K562 (cell line): Measurements from ENCODE around the gene MRTFB. TPM values are rescaled to one million over a fixed set of nuclear protein-coding genes. Genes with fewer than 3 reads are reported as not detected.

Experiments used
- ATAC-seq: fragments of 200-7000 bp; cut with Tn5 transposase; 3 replicates; pipeline ENCODE4 v1.9.1; 2020; ENCODE audit warnings: moderate library complexity
- BruUV-seq: library from RNA; stranded (reverse); fragments of 400-500 nt; replicated peaks from 2 replicates; lab custom pipeline; 2021; lab: Mats Ljungman, UMichigan
- CTCF ChIA-PET: fragments of 300-600 bp; formaldehyde crosslinking; extraction: SDS; loops from one replicate; lab custom pipeline; 2021; ENCODE audit warnings: low intra/inter-chr PET ratio; lab: Yijun Ruan, JAX
- POLR2A ChIA-PET: fragments of 300-600, 350-650 bp; sonication (Branson Sonifier 250); formaldehyde crosslinking; extraction: SDS; loops from one replicate; lab custom pipeline; 2021; ENCODE audit warnings: antibody characterized with exemption, inconsistent platforms; lab: Yijun Ruan, JAX
- DNase-seq, 4 experiments: peaks; one replicate each; pipeline versions ENCODE4 v3.0.0 to v3.0.0-alpha.2; 2011 to 2018; ENCODE audit warnings: low spot score in 3 of 4, mixed read lengths in 3 of 4; ENCODE audit errors: extremely low read depth in 1 of 4
- FAIRE-seq: peaks from 2 replicates; lab custom pipeline; 2011; peaks lifted over from hg19 to GRCh38; lab: Jason Lieb, UNC
- H2AFZ ChIP-seq: 2 replicates; pipeline ENCODE4 v1.6.0; 2011; ENCODE audit warnings: low read depth, low read length, control low read depth, inconsistent platforms
- H3K27ac ChIP-seq: fragments of 200-600 bp; 3 replicates; pipeline ENCODE4 v1.8.0; 2011; ENCODE audit warnings: low read depth, mild to moderate bottlenecking, control low read depth, inconsistent platforms, low read length, moderate library complexity, mixed read lengths; ENCODE audit errors: extremely low read depth
- H3K27me3 ChIP-seq, 2 experiments: fragments of 300-600 bp in 1 of 2; 2 replicates in 1 of 2; 3 replicates in 1 of 2; pipeline versions ENCODE4 v1.6.0 to v1.8.0; 2011; ENCODE audit warnings: inconsistent platforms in 2 of 2, low read length in 2 of 2, mild to moderate bottlenecking in 1 of 2, mixed read lengths in 1 of 2, moderate library complexity in 1 of 2; ENCODE audit not compliant: control insufficient read depth in 2 of 2, insufficient read depth in 2 of 2
- H3K36me3 ChIP-seq: fragments of 300-600 bp; 3 replicates; pipeline ENCODE4 v1.8.0; 2011; ENCODE audit warnings: mild to moderate bottlenecking, low read length, inconsistent platforms; ENCODE audit not compliant: control insufficient read depth, insufficient read depth
- H3K4me1 ChIP-seq, 2 experiments: fragments of 200-600 bp in 1 of 2; replicated peaks in 1 of 2; 2 replicates in 1 of 2; 3 replicates in 1 of 2; pipeline versions ENCODE4 v1.5.1 to v1.8.0; 2011; ENCODE audit warnings: inconsistent platforms in 2 of 2, low read length in 2 of 2, mild to moderate bottlenecking in 1 of 2, mixed read lengths in 1 of 2, moderate library complexity in 1 of 2; ENCODE audit not compliant: control insufficient read depth in 2 of 2, insufficient read depth in 2 of 2
- H3K4me2 ChIP-seq: 2 replicates; pipeline ENCODE4 v1.6.1; 2011; ENCODE audit warnings: low read length, control low read depth, inconsistent platforms, mixed read lengths; ENCODE audit not compliant: insufficient read depth
- H3K4me3 ChIP-seq: fragments of 200-600 bp; sonication (generic), shearing (Covaris generic); 2 replicates; pipeline ENCODE4 v1.5.1; 2016; ENCODE audit warnings: control low read depth, inconsistent platforms
- H3K79me2 ChIP-seq: fragments of 200-600 bp; 3 replicates; pipeline ENCODE4 v1.8.0; 2011; ENCODE audit warnings: low read length, inconsistent platforms; ENCODE audit not compliant: control insufficient read depth, insufficient read depth
- H3K9ac ChIP-seq, 2 experiments: 2 replicates each; pipeline versions ENCODE4 v1.6.0 to v1.6.1; 2011; ENCODE audit warnings: low read depth in 2 of 2, low read length in 2 of 2, control low read depth in 1 of 2, inconsistent platforms in 1 of 2, mild to moderate bottlenecking in 1 of 2, mixed read lengths in 1 of 2; ENCODE audit not compliant: insufficient read depth in 1 of 2
- H3K9me1 ChIP-seq: one replicate; pipeline ENCODE4 v1.6.0; 2011; ENCODE audit warnings: inconsistent platforms, mild to moderate bottlenecking, low read length, moderate library complexity; ENCODE audit not compliant: control insufficient read depth, insufficient read depth
- H3K9me3 ChIP-seq: replicated peaks from 2 replicates; pipeline ENCODE4 v1.5.1; 2011; ENCODE audit warnings: low read depth, low read length, inconsistent platforms; ENCODE audit not compliant: control insufficient read depth, insufficient read depth
- H4K20me1 ChIP-seq: replicated peaks from 2 replicates; pipeline ENCODE4 v1.6.1; 2011; ENCODE audit warnings: low read length, inconsistent platforms, mixed read lengths; ENCODE audit not compliant: control insufficient read depth, insufficient read depth
- CBFB ChIP-seq: sonication (generic); formaldehyde crosslinking; IDR thresholded peaks from 2 replicates; pipeline ENCODE4 v1.4.0; 2020; ENCODE audit warnings: mild to moderate bottlenecking, missing genetic modification reagents
- CBX1 ChIP-seq: sonication (generic); IDR thresholded peaks from 2 replicates; pipeline ENCODE4 v1.6.1; 2016; ENCODE audit warnings: antibody characterized with exemption, low read depth, mild to moderate bottlenecking
- CREB1 ChIP-seq, 2 experiments: sonication (generic) in 1 of 2; formaldehyde crosslinking in 1 of 2; IDR thresholded peaks; 2 replicates each; pipeline versions ENCODE4 v1.6.1 to v1.8.0; 2012 to 2022; ENCODE audit warnings: inconsistent platforms in 1 of 2, mild to moderate bottlenecking in 1 of 2, missing genetic modification reagents in 1 of 2, moderate library complexity in 1 of 2
- DDX20 ChIP-seq: fragments of 450-650 bp; IDR thresholded peaks from 2 replicates; pipeline ENCODE4 v1.6.1; 2016; ENCODE audit warnings: missing genetic modification characterization, low read depth, mild to moderate bottlenecking, missing compliant biosample characterization, moderate library complexity
- ELF2 ChIP-seq: fragments of 250-450 bp; sonication (Bioruptor Pico); IDR thresholded peaks from 2 replicates; pipeline ENCODE4 v1.5.0; 2021; ENCODE audit warnings: mild to moderate bottlenecking
- NBN ChIP-seq: fragments of 450-650 bp; IDR thresholded peaks from 2 replicates; pipeline ENCODE4 v1.6.1; 2016; ENCODE audit warnings: low read depth, mild to moderate bottlenecking
- SIN3A ChIP-seq, 2 experiments: fragments of 150-350 bp in 1 of 2; IDR thresholded peaks; 2 replicates each; pipeline ENCODE4 v1.6.1; 2011 to 2016; ENCODE audit warnings: borderline replicate concordance in 2 of 2, low read depth in 2 of 2, low read length in 2 of 2, mild to moderate bottlenecking in 2 of 2, moderate library complexity in 2 of 2; ENCODE audit not compliant: control insufficient read depth in 1 of 2
- SREBF2 ChIP-seq: sonication (generic); formaldehyde crosslinking; IDR thresholded peaks from 2 replicates; pipeline ENCODE4 v1.4.0; 2020; ENCODE audit warnings: mild to moderate bottlenecking, missing genetic modification reagents
- SRSF1 ChIP-seq: fragments of 200-400 bp; formaldehyde crosslinking; IDR thresholded peaks from 2 replicates; pipeline ENCODE4 v1.6.1; 2017; ENCODE audit warnings: mild to moderate bottlenecking, low read depth, low read length, moderate library complexity
- ZFP36 ChIP-seq: fragments of 150-350 bp; IDR thresholded peaks from 2 replicates; pipeline ENCODE4 v1.6.1; 2018; ENCODE audit warnings: low read length, low read depth; ENCODE audit not compliant: partially characterized antibody
- ZNF133 ChIP-seq: fragments of 250-450 bp; sonication (Bioruptor Pico); IDR thresholded peaks from 2 replicates; pipeline ENCODE4 v1.4.0; 2020; ENCODE audit warnings: mild to moderate bottlenecking
- ZNF551 ChIP-seq: fragments of 250-450 bp; sonication (Bioruptor Pico); IDR thresholded peaks from 2 replicates; pipeline ENCODE4 v1.5.0; 2021; ENCODE audit warnings: mild to moderate bottlenecking, moderate library complexity
- ZNF764 ChIP-seq: fragments of 250-450 bp; sonication (Bioruptor Pico); IDR thresholded peaks from 2 replicates; pipeline ENCODE4 v1.4.0; 2020; ENCODE audit warnings: low read depth, mild to moderate bottlenecking, moderate library complexity
- WGBS: fragments of 100-300 bp; shearing (Covaris generic); methylation state at CpG from one replicate; pipeline ENCODE4 v1.1.6; 2016; ENCODE audit warnings: low coverage, mixed read lengths; ENCODE audit not compliant: insufficient coverage; ENCODE audit errors: missing lambda C conversion rate; 5-methylcytosine and 5-hydroxymethylcytosine counted together
- in situ Hi-C: fragments of 300-500 bp; cut with MboI; formaldehyde crosslinking; loops from 4 replicates; pipeline ENCODE4 v1.15.0; 2018; ENCODE audit warnings: inconsistent platforms, mixed read lengths
- intact Hi-C: fragments of 100-400 bp; cut with micrococcal nuclease; formaldehyde crosslinking; loops from 2 replicates; pipeline ENCODE4 v1.14.2; 2022
- polyA plus RNA-seq, 8 experiments: library from polyadenylated mRNA; depleted of rRNA in 4 of 8; stranded (reverse) in 5 of 8; unstranded in 3 of 8; fragments of >200 nt; fragmentation: Nextera tagmentation in 2 of 8; fragmentation: Illumina TruSeq in 1 of 8; extraction: Ambion mirVana in 2 of 8; extraction: Trizol in 1 of 8; gene quantifications; 2 replicates each; pipeline versions ENCODE4 v1.2.1 to v1.2.3, GENCODE V29; 2011 to 2014; ENCODE audit warnings: inconsistent platforms in 1 of 8, missing spikeins in 1 of 8
- total RNA-seq, 7 experiments: library from RNA; depleted of rRNA in 6 of 7; stranded (reverse); fragments of >200 nt in 6 of 7; fragmentation: Illumina TruSeq in 2 of 7; extraction: Trizol in 2 of 7; gene quantifications; 2 replicates each; pipeline versions ENCODE4 v1.2.1 to v1.2.3, GENCODE V29; 2011 to 2021; ENCODE audit warnings: low replicate concordance in 1 of 7
- TF ChIP-seq, protein P1 (sequence below): sonication (generic); formaldehyde crosslinking; IDR thresholded peaks from 2 replicates; pipeline ENCODE4 v1.8.1; 2022; ENCODE audit warnings: missing genetic modification reagents

Gene MRTFB
- total and polyA plus RNA-seq, 9 of the 15 experiments (the other 6 are each of a cell fraction or from before 2014, with no cell fraction given), result 2.2 to 12.7 (median 7.0) TPM

- H3K27ac ChIP-seq, result no peak overlapping the region
- H3K9me3 ChIP-seq, result peaks cover 7% of the 10 kb centered on the region
- no peak overlapping the region for H3K4me3 ChIP-seq
- FAIRE-seq (no peak), ATAC-seq (no peak), DNase-seq (no peak)
- CTCF ChIA-PET, result no interaction called here
- 32% methylated on average over 8 of the region's 8 CpGs for WGBS
- no peak for TF ChIP-seq SRSF1
- TF ChIP-seq CBFB (CRISPR knock-in tag), result no peak
- TF ChIP-seq ZNF133, result no peak
- TF ChIP-seq SIN3A (IDR thresholded peaks at IDR 0.05; ENCODE audit: borderline replicate concordance in 2 of 2, control insufficient read depth in 1 of 2, low read depth in 2 of 2, low read length in 2 of 2), result no peak
- in situ Hi-C loops (loop anchor here (5.0 kb wide), 1 partner anchor 236 kb away; no protein-coding TSS in a partner anchor), intact Hi-C loops (no loop called here)
- no peak overlapping the region for H3K4me2 ChIP-seq
- no peaks in the 10 kb centered on the region for H3K79me2 ChIP-seq
- H4K20me1 ChIP-seq, result no peaks in the 10 kb centered on the region
- BruUV-seq, result no TSS peak
- H3K4me1 ChIP-seq, result peaks cover 1 to 7% of the 10 kb centered on the region in 2 experiments; a peak in 3 of 5 replicates
- no peaks in the 10 kb centered on the region for H3K36me3 ChIP-seq
- H3K27me3 ChIP-seq, result no peaks in the 10 kb centered on the region
- no peak overlapping the region for H3K9ac ChIP-seq
- H3K9me1 ChIP-seq, result no peaks in the 10 kb centered on the region
- POLR2A ChIA-PET, result no interaction called here
- 0 out of 2 replicates have a peak overlapping the region, but pooled peaks have one; percentile 24 for H2AFZ ChIP-seq
These were observed 220.2 kb downstream of the MRTFB start for GRCh38 chr16:14291286-14291685.

- H2AFZ ChIP-seq, result no peak overlapping the region
- WGBS, result 44% methylated on average over 10 of the region's 10 CpGs
- H3K79me2 ChIP-seq, result no peaks in the 10 kb centered on the region
- no TSS peak for BruUV-seq
- H3K36me3 ChIP-seq, result no peaks in the 10 kb centered on the region
- H3K4me1 ChIP-seq, result no peaks in the 10 kb centered on the region
- ChIA-PET CTCF (no interaction called here), POLR2A (no interaction called here)
- H3K9me1 ChIP-seq, result no peaks in the 10 kb centered on the region
- H3K4me2 ChIP-seq, result no peak overlapping the region
- intact Hi-C loops (no loop called here), in situ Hi-C loops (loop anchor here (5.0 kb wide), 1 partner anchor 235 kb away; no protein-coding TSS in a partner anchor)
- no peak overlapping the region for H3K4me3 ChIP-seq
- no peak overlapping the region for H3K9ac ChIP-seq
- ATAC-seq (no peak), FAIRE-seq (no peak), DNase-seq (no peak)
- no peaks in the 10 kb centered on the region for H3K27me3 ChIP-seq
- H4K20me1 ChIP-seq, result no peaks in the 10 kb centered on the region
- H3K9me3 ChIP-seq, result peaks cover 7% of the 10 kb centered on the region
- no peak overlapping the region for H3K27ac ChIP-seq
- TF ChIP-seq CREB1 (IDR thresholded peaks at IDR 0.05) (no peak), CREB1 (CRISPR knock-in tag; IDR thresholded peaks at IDR 0.05) (no peak), NBN (no peak), DDX20 (tag) (no peak), ZFP36 (no peak), ZNF764 (CRISPR knock-in tag) (no peak), SREBF2 (no peak), ZNF551 (CRISPR knock-in tag) (no peak), CBX1 (no peak), ELF2 (CRISPR knock-in tag) (no peak)
- TF ChIP-seq, protein P1, sequence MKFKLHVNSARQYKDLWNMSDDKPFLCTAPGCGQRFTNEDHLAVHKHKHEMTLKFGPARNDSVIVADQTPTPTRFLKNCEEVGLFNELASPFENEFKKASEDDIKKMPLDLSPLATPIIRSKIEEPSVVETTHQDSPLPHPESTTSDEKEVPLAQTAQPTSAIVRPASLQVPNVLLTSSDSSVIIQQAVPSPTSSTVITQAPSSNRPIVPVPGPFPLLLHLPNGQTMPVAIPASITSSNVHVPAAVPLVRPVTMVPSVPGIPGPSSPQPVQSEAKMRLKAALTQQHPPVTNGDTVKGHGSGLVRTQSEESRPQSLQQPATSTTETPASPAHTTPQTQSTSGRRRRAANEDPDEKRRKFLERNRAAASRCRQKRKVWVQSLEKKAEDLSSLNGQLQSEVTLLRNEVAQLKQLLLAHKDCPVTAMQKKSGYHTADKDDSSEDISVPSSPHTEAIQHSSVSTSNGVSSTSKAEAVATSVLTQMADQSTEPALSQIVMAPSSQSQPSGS (CRISPR knock-in tag), result no peak
These were observed 221.1 kb downstream of the MRTFB start for GRCh38 chr16:14292051-14292825.
